Activated T-cell treated with anti-CD3 and anti-CD28 coated beads, Interleukin-2, amount 50 U/mL, for 4 hours (primary cell): Measurements from ENCODE around the gene RBL2. TPM values are rescaled to one million over a fixed set of nuclear protein-coding genes. Genes with fewer than 3 reads are reported as not detected.

Experiments used
- ATAC-seq, 2 donors: fragments of 200-7000 bp; cut with Tn5 transposase; one replicate each; pipeline ENCODE4 v1.10.0; 2021
- DNase-seq: peaks from one replicate; pipeline ENCODE4 v3.0.0-alpha.2; 2020
- H3K27me3 Mint-ChIP-seq: one replicate; pipeline ENCODE4 v1.8.0; 2021; ENCODE audit warnings: low read depth, mixed read lengths
- H3K36me3 Mint-ChIP-seq: one replicate; pipeline ENCODE4 v1.8.0; 2022; ENCODE audit warnings: mixed read lengths; ENCODE audit not compliant: insufficient read depth
- H3K4me1 Mint-ChIP-seq: one replicate; pipeline ENCODE4 v1.8.0; 2021; ENCODE audit warnings: low read depth, mixed read lengths
- H3K4me3 Mint-ChIP-seq: one replicate; pipeline ENCODE4 v1.8.0; 2021; ENCODE audit warnings: mild to moderate bottlenecking, moderate library complexity, mixed read lengths
- H3K9me3 Mint-ChIP-seq: one replicate; pipeline ENCODE4 v1.8.0; 2021; ENCODE audit warnings: mixed read lengths
- total RNA-seq, 3 donors: library from RNA; stranded (reverse); gene quantifications; one replicate each; pipeline ENCODE4 v1.2.1, GENCODE V29; 2021

The RBL2 gene
- total RNA-seq, 3 donors from 2014 or later = 26.6 to 31.6 (median 29.8) TPM

- Mint-ChIP-seq H3K9me3 (peaks cover 6% of the 10 kb centered on the region), H3K4me3 (peak overlapping the region; percentile 96), H3K4me1 (peaks cover 38% of the 10 kb centered on the region), H3K27me3 (no peaks in the 10 kb centered on the region), H3K36me3 (no peaks in the 10 kb centered on the region)
- DNase-seq (no peak), ATAC-seq (no peak)
Observed at GRCh38 chr16:53433509-53433908, 762 bp upstream of the RBL2 start.

- ATAC-seq (no peak), DNase-seq (no peak)
- peak overlapping the region; percentile 96 for H3K4me3 Mint-ChIP-seq
- H3K4me1 Mint-ChIP-seq = peaks cover 38% of the 10 kb centered on the region
- H3K36me3 Mint-ChIP-seq = no peaks in the 10 kb centered on the region
- H3K9me3 Mint-ChIP-seq = peaks cover 6% of the 10 kb centered on the region
- H3K27me3 Mint-ChIP-seq = no peaks in the 10 kb centered on the region
Observed at GRCh38 chr16:53433930-53434376, 318 bp upstream of the RBL2 start.

- H3K4me1 Mint-ChIP-seq = peaks cover 44% of the 10 kb centered on the region
Observed at GRCh38 chr16:53435066-53435688, 906 bp downstream of the RBL2 start.

GRCh38 chr16:53440125-53440524 lies 5.9 kb downstream of the RBL2 start:
- Mint-ChIP-seq H3K4me1 (peaks cover 40% of the 10 kb centered on the region), H3K36me3 (peaks cover 13% of the 10 kb centered on the region), H3K27me3 (no peaks in the 10 kb centered on the region), H3K4me3 (no peak overlapping the region), H3K9me3 (no peaks in the 10 kb centered on the region)
- no peak for DNase-seq
- ATAC-seq = no peak

More at GRCh38 chr16:53435066-53435688, 906 bp downstream of the RBL2 start:
- peak; percentile 26 for DNase-seq
- ATAC-seq = peak; percentile 69 to 71
- no peaks in the 10 kb centered on the region for H3K27me3 Mint-ChIP-seq
- H3K4me3 Mint-ChIP-seq = peak overlapping the region; percentile 96
- H3K9me3 Mint-ChIP-seq = no peaks in the 10 kb centered on the region
- H3K36me3 Mint-ChIP-seq = no peaks in the 10 kb centered on the region

GRCh38 chr16:53445534-53445933 lies 11.3 kb downstream of the RBL2 start:
- H3K36me3 Mint-ChIP-seq = peaks cover 26% of the 10 kb centered on the region
- H3K4me3 Mint-ChIP-seq = peak overlapping the region; percentile 45
- no peak for DNase-seq
- peak; percentile 27 to 65 for ATAC-seq
- no peaks in the 10 kb centered on the region for H3K9me3 Mint-ChIP-seq
- no peaks in the 10 kb centered on the region for H3K27me3 Mint-ChIP-seq
- H3K4me1 Mint-ChIP-seq = peaks cover 40% of the 10 kb centered on the region

GRCh38 chr16:53446090-53446489 lies 11.8 kb downstream of the RBL2 start:
- Mint-ChIP-seq H3K4me3 (peak overlapping the region; percentile 30), H3K9me3 (no peaks in the 10 kb centered on the region), H3K36me3 (peaks cover 25% of the 10 kb centered on the region), H3K27me3 (no peaks in the 10 kb centered on the region), H3K4me1 (peaks cover 44% of the 10 kb centered on the region)
- ATAC-seq (no peak), DNase-seq (no peak)

GRCh38 chr16:53449816-53450517 lies 15.7 kb downstream of the RBL2 start:
- DNase-seq (no peak), ATAC-seq (peak; percentile 42 to 59)
- Mint-ChIP-seq H3K4me3 (peak overlapping the region; percentile 55), H3K4me1 (peaks cover 69% of the 10 kb centered on the region), H3K36me3 (peaks cover 25% of the 10 kb centered on the region), H3K9me3 (no peaks in the 10 kb centered on the region), H3K27me3 (no peaks in the 10 kb centered on the region)

- no peaks in the 10 kb centered on the region for H3K27me3 Mint-ChIP-seq
- H3K4me3 Mint-ChIP-seq = peak overlapping the region; percentile 16
- no peak for DNase-seq
Observed at GRCh38 chr16:53453928-53454327, 19.7 kb downstream of the RBL2 start.

GRCh38 chr16:53456625-53457024 lies 22.4 kb downstream of the RBL2 start:
- DNase-seq = no peak
- Mint-ChIP-seq H3K9me3 (no peaks in the 10 kb centered on the region), H3K36me3 (peaks cover 37% of the 10 kb centered on the region), H3K4me3 (peak overlapping the region; percentile 58), H3K4me1 (peaks cover 89% of the 10 kb centered on the region), H3K27me3 (no peaks in the 10 kb centered on the region)
- ATAC-seq = peak; percentile 41 to 49

More at GRCh38 chr16:53453928-53454327, 19.7 kb downstream of the RBL2 start:
- Mint-ChIP-seq H3K36me3 (peaks cover 21% of the 10 kb centered on the region), H3K9me3 (no peaks in the 10 kb centered on the region), H3K4me1 (peaks cover 84% of the 10 kb centered on the region)
- peak in 1 of 2 donors; percentile 32 for ATAC-seq

- Mint-ChIP-seq H3K4me1 (peaks cover 88% of the 10 kb centered on the region), H3K36me3 (peaks cover 39% of the 10 kb centered on the region), H3K27me3 (no peaks in the 10 kb centered on the region), H3K9me3 (no peaks in the 10 kb centered on the region), H3K4me3 (peak overlapping the region; percentile 63)
- DNase-seq (peak; percentile 49), ATAC-seq (peak; percentile 91 to 92)
Observed at GRCh38 chr16:53457670-53458069, 23.4 kb downstream of the RBL2 start.

- no peak for ATAC-seq
- peaks cover 83% of the 10 kb centered on the region for H3K4me1 Mint-ChIP-seq
- DNase-seq = no peak
- no peak overlapping the region for H3K4me3 Mint-ChIP-seq
- H3K36me3 Mint-ChIP-seq = peaks cover 42% of the 10 kb centered on the region
- no peaks in the 10 kb centered on the region for H3K9me3 Mint-ChIP-seq
- no peaks in the 10 kb centered on the region for H3K27me3 Mint-ChIP-seq
Observed at GRCh38 chr16:53458635-53459034, 24.4 kb downstream of the RBL2 start.

GRCh38 chr16:53465606-53466280 lies 31.5 kb downstream of the RBL2 start:
- H3K4me1 Mint-ChIP-seq = peaks cover 38% of the 10 kb centered on the region
- H3K36me3 Mint-ChIP-seq = peaks cover 34% of the 10 kb centered on the region
- no peak for ATAC-seq
- no peaks in the 10 kb centered on the region for H3K27me3 Mint-ChIP-seq
- H3K4me3 Mint-ChIP-seq = no peak overlapping the region
- no peak for DNase-seq
- H3K9me3 Mint-ChIP-seq = no peaks in the 10 kb centered on the region

- no peak for DNase-seq
- H3K4me3 Mint-ChIP-seq = no peak overlapping the region
- H3K36me3 Mint-ChIP-seq = peaks cover 62% of the 10 kb centered on the region
- H3K4me1 Mint-ChIP-seq = peaks cover 40% of the 10 kb centered on the region
- no peak for ATAC-seq
- H3K9me3 Mint-ChIP-seq = no peaks in the 10 kb centered on the region
- H3K27me3 Mint-ChIP-seq = no peaks in the 10 kb centered on the region
Observed at GRCh38 chr16:53476867-53477266, 42.6 kb downstream of the RBL2 start.

- no peaks in the 10 kb centered on the region for H3K27me3 Mint-ChIP-seq
- H3K4me3 Mint-ChIP-seq = no peak overlapping the region
- peaks cover 43% of the 10 kb centered on the region for H3K4me1 Mint-ChIP-seq
- H3K36me3 Mint-ChIP-seq = peaks cover 58% of the 10 kb centered on the region
- DNase-seq (no peak), ATAC-seq (no peak)
- no peaks in the 10 kb centered on the region for H3K9me3 Mint-ChIP-seq
Observed at GRCh38 chr16:53478965-53479364, 44.7 kb downstream of the RBL2 start.
